WTC11 (cell line): ENCODE data around the gene PDK1. TPM values are rescaled to one million over a fixed set of nuclear protein-coding genes. Genes with fewer than 3 reads are reported as not detected.
"Not testable (repeated sequence)": the region's sequence is repeated elsewhere in the genome, so short reads cannot be mapped to it uniquely, and the experiment has no call there.

Source experiments
- ATAC-seq: fragments of 200-7000 bp; cut with Tn5 transposase; 2 replicates; pipeline ENCODE4 v1.10.0; 2021; ENCODE audit warnings: mild to moderate bottlenecking, moderate library complexity
- CTCF ChIA-PET: fragments of 300-600 bp; sonication (Branson Sonifier 250); formaldehyde crosslinking; loops from one replicate; lab custom pipeline; 2021; ENCODE audit warnings: antibody characterized with exemption; lab: Charles Lee
- POLR2A ChIA-PET: fragments of 350-600 bp; sonication (Branson Sonifier 250); formaldehyde crosslinking; loops from one replicate; lab custom pipeline; 2021; ENCODE audit warnings: antibody characterized with exemption; lab: Charles Lee
- DNase-seq: peaks from one replicate; pipeline ENCODE4 v3.0.0; 2021; ENCODE audit warnings: low spot score
- H3K27ac Mint-ChIP-seq: 2 replicates; pipeline ENCODE4 v1.8.0; 2021; ENCODE audit warnings: mixed read lengths
- H3K27me3 Mint-ChIP-seq: 2 replicates; pipeline ENCODE4 v1.8.0; 2021; ENCODE audit warnings: low read depth, mild to moderate bottlenecking, moderate library complexity, mixed read lengths
- H3K36me3 Mint-ChIP-seq: 2 replicates; pipeline ENCODE4 v1.8.0; 2021; ENCODE audit warnings: mixed read lengths
- H3K4me1 Mint-ChIP-seq: 2 replicates; pipeline ENCODE4 v1.8.0; 2022; ENCODE audit warnings: mixed read lengths
- H3K4me3 Mint-ChIP-seq: 2 replicates; pipeline ENCODE4 v1.8.0; 2021; ENCODE audit warnings: mild to moderate bottlenecking, moderate library complexity, mixed read lengths
- H3K9me3 Mint-ChIP-seq: 2 replicates; pipeline ENCODE4 v1.8.0; 2021; ENCODE audit warnings: mixed read lengths
- CREM ChIP-seq: sonication (generic); formaldehyde crosslinking; IDR thresholded peaks from 2 replicates; pipeline ENCODE4 v1.8.1; 2022; ENCODE audit warnings: mild to moderate bottlenecking, missing genetic modification reagents, moderate library complexity
- EMX1 ChIP-seq: fragments of 250-450 bp; sonication (Bioruptor Pico); IDR thresholded peaks from 2 replicates; pipeline ENCODE4 v1.8.0; 2021; ENCODE audit warnings: mild to moderate bottlenecking
- ESRRA ChIP-seq: sonication (generic); formaldehyde crosslinking; IDR thresholded peaks from 2 replicates; pipeline ENCODE4 v1.8.1; 2022; ENCODE audit warnings: mild to moderate bottlenecking, missing genetic modification reagents, borderline replicate concordance
- ETV6 ChIP-seq: sonication (generic); formaldehyde crosslinking; IDR thresholded peaks from 2 replicates; pipeline ENCODE4 v1.8.1; 2022; ENCODE audit warnings: mild to moderate bottlenecking, missing genetic modification reagents
- GRHL2 ChIP-seq: fragments of 250-450 bp; sonication (Bioruptor Pico); IDR thresholded peaks from 2 replicates; pipeline ENCODE4 v1.8.0; 2022; ENCODE audit warnings: mild to moderate bottlenecking, moderate library complexity; ENCODE audit not compliant: insufficient replicate concordance, severe bottlenecking
- HMGA2 ChIP-seq: fragments of 250-450 bp; sonication (Bioruptor Pico); IDR thresholded peaks from 2 replicates; pipeline ENCODE4 v1.4.0; 2021; ENCODE audit warnings: mild to moderate bottlenecking, moderate library complexity
- JAZF1 ChIP-seq: fragments of 250-450 bp; sonication (Bioruptor Pico); IDR thresholded peaks from 2 replicates; pipeline ENCODE4 v1.9.0; 2021; ENCODE audit warnings: moderate library complexity, mild to moderate bottlenecking, inconsistent platforms
- NFE2L1 ChIP-seq: sonication (generic); formaldehyde crosslinking; IDR thresholded peaks from 2 replicates; pipeline ENCODE4 v1.8.1; 2023; ENCODE audit warnings: missing genetic modification reagents
- ZNF121 ChIP-seq: sonication (generic); formaldehyde crosslinking; IDR thresholded peaks from 2 replicates; pipeline ENCODE4 v1.8.0; 2023; ENCODE audit warnings: missing genetic modification reagents
- ZNF138 ChIP-seq: sonication (generic); formaldehyde crosslinking; conservative IDR thresholded peaks from 2 replicates; pipeline ENCODE4 v1.8.1; 2022; ENCODE audit warnings: mild to moderate bottlenecking, moderate library complexity, missing genetic modification reagents
- ZNF232 ChIP-seq: sonication (generic); formaldehyde crosslinking; IDR thresholded peaks from 2 replicates; pipeline ENCODE4 v1.8.0; 2022; ENCODE audit warnings: mild to moderate bottlenecking, missing genetic modification reagents
- ZNF416 ChIP-seq: fragments of 250-450 bp; sonication (Bioruptor Pico); IDR thresholded peaks from 2 replicates; pipeline ENCODE4 v1.9.0; 2021; ENCODE audit warnings: mild to moderate bottlenecking, inconsistent platforms
- total RNA-seq: library from RNA; stranded (reverse); gene quantifications from 3 replicates; pipeline ENCODE4 v1.2.3, GENCODE V29; 2021
- TF ChIP-seq, protein P1 (sequence below): sonication (generic); formaldehyde crosslinking; IDR thresholded peaks from 2 replicates; pipeline ENCODE4 v1.8.0; 2022; ENCODE audit warnings: mild to moderate bottlenecking, missing genetic modification reagents
- TF ChIP-seq, protein P2 (sequence below): sonication (generic); formaldehyde crosslinking; IDR thresholded peaks from 2 replicates; pipeline ENCODE4 v1.8.1; 2023; ENCODE audit warnings: mild to moderate bottlenecking, moderate library complexity, missing genetic modification reagents
- TF ChIP-seq, protein P3 (sequence below): sonication (generic); formaldehyde crosslinking; conservative IDR thresholded peaks from 2 replicates; pipeline ENCODE4 v1.8.1; 2022; ENCODE audit warnings: mild to moderate bottlenecking, missing genetic modification reagents
- TF ChIP-seq, protein P4 (sequence below): sonication (generic); formaldehyde crosslinking; IDR thresholded peaks from 2 replicates; pipeline ENCODE4 v1.8.0; 2023; ENCODE audit warnings: mild to moderate bottlenecking, missing genetic modification reagents
- TF ChIP-seq, protein P5 (sequence below): sonication (generic); formaldehyde crosslinking; IDR thresholded peaks from 2 replicates; pipeline ENCODE4 v1.8.0; 2023; ENCODE audit warnings: missing genetic modification reagents, mild to moderate bottlenecking, borderline replicate concordance
- TF ChIP-seq, protein P6 (sequence below): sonication (generic); formaldehyde crosslinking; IDR thresholded peaks from 2 replicates; pipeline ENCODE4 v1.8.0; 2022; ENCODE audit warnings: mild to moderate bottlenecking, missing genetic modification reagents
- TF ChIP-seq, protein P7 (sequence below): sonication (generic); formaldehyde crosslinking; IDR thresholded peaks from 2 replicates; pipeline ENCODE4 v1.8.1; 2022; ENCODE audit warnings: mild to moderate bottlenecking, missing genetic modification reagents, moderate library complexity, borderline replicate concordance

Gene PDK1
- total RNA-seq, 1 experiment from 2014 or later: 22.9 TPM

DNA sequence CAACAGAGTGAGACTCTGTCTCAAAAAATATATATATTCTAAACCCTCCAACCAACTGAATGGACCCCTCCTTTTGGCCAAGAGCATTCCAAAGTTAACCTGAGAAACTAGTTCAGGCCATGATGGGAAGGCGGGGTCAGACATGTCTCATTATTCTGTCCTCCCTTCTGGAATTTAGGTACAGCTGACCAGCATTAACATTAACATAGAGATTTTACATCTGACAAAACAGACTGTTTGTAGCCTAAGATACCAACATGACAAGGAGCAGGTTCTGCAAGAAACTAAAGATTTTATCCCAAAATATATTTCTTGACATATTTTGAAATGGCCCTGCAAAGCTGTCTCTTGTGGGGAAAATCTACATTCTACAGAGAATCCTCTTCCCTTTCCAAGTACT is 6.8 kb upstream of the PDK1 start (continued):
- TF ChIP-seq ZNF121 (CRISPR knock-in tag): no peak
- TF ChIP-seq, protein P1, sequence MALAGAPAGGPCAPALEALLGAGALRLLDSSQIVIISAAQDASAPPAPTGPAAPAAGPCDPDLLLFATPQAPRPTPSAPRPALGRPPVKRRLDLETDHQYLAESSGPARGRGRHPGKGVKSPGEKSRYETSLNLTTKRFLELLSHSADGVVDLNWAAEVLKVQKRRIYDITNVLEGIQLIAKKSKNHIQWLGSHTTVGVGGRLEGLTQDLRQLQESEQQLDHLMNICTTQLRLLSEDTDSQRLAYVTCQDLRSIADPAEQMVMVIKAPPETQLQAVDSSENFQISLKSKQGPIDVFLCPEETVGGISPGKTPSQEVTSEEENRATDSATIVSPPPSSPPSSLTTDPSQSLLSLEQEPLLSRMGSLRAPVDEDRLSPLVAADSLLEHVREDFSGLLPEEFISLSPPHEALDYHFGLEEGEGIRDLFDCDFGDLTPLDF (CRISPR knock-in tag): no peak

DNA sequence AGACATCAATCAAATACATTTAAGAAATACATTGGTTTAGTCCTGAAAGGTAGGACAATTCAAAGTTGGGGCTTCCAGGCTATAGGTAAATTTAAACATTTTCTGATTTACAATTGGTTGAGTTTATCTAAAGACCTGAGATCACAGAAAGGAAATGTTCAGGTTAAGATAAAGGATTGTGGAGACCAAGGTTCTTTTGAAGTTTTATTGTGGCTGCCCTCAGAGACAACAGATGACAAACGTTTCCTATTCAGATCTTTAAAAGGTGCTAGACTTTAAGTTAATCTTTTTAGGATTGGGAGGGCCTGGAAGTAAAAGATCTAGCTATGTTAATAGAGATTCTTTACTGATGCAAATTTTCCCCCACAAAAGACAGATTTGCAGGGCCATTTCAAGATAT is 6.1 kb upstream of the PDK1 start:
- Mint-ChIP-seq H3K27ac (peak overlapping the region; percentile 96), H3K4me1 (peaks cover 75% of the 10 kb centered on the region), H3K36me3 (peaks cover 57% of the 10 kb centered on the region), H3K9me3 (peaks cover 33% of the 10 kb centered on the region)
- H3K27me3 Mint-ChIP-seq, POLR2A ChIA-PET, DNase-seq, CTCF ChIA-PET, ATAC-seq, H3K4me3 Mint-ChIP-seq: not testable (repeated sequence)

DNA sequence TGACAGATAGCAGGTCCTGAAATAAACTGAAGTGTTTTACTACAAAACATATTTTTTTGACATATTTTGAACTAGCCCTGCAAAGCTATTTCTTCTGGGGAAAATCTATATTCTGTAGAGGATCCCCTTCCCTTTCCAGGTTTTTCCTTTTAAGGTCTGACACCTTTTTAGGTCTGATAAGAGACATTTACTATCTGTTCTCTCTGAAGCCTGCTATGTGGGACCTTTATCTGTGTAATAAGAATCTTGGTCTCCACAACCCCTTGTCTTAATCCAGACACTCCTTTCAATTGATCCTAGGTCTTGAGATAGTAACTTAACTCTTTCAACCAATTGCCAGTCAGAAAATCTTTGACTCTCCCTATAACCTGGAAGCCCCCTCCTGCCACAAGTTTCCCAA is 5.5 kb upstream of the PDK1 start:
- H3K27me3 Mint-ChIP-seq: peaks cover 6% of the 10 kb centered on the region
- H3K9me3 Mint-ChIP-seq: peaks cover 29% of the 10 kb centered on the region
- peaks cover 80% of the 10 kb centered on the region for H3K4me1 Mint-ChIP-seq
- TF ChIP-seq, protein P2, sequence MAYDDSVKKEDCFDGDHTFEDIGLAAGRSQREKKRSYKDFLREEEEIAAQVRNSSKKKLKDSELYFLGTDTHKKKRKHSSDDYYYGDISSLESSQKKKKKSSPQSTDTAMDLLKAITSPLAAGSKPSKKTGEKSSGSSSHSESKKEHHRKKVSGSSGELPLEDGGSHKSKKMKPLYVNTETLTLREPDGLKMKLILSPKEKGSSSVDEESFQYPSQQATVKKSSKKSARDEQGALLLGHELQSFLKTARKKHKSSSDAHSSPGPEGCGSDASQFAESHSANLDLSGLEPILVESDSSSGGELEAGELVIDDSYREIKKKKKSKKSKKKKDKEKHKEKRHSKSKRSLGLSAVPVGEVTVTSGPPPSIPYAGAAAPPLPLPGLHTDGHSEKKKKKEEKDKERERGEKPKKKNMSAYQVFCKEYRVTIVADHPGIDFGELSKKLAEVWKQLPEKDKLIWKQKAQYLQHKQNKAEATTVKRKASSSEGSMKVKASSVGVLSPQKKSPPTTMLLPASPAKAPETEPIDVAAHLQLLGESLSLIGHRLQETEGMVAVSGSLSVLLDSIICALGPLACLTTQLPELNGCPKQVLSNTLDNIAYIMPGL: no peak
- TF ChIP-seq JAZF1 (CRISPR knock-in tag) (no peak), ZNF138 (CRISPR knock-in tag) (no peak), HMGA2 (no peak), CREM (CRISPR knock-in tag) (no peak), EMX1 (CRISPR knock-in tag) (no peak), ZNF232 (CRISPR knock-in tag) (no peak), ETV6 (CRISPR knock-in tag) (no peak), GRHL2 (CRISPR knock-in tag) (no peak), ZNF121 (CRISPR knock-in tag) (no peak), NFE2L1 (CRISPR knock-in tag) (no peak), ESRRA (CRISPR knock-in tag) (no peak), ZNF416 (CRISPR knock-in tag) (no peak)
- TF ChIP-seq, protein P3, sequence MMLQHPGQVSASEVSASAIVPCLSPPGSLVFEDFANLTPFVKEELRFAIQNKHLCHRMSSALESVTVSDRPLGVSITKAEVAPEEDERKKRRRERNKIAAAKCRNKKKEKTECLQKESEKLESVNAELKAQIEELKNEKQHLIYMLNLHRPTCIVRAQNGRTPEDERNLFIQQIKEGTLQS (CRISPR knock-in tag): no peak
- TF ChIP-seq, protein P4, sequence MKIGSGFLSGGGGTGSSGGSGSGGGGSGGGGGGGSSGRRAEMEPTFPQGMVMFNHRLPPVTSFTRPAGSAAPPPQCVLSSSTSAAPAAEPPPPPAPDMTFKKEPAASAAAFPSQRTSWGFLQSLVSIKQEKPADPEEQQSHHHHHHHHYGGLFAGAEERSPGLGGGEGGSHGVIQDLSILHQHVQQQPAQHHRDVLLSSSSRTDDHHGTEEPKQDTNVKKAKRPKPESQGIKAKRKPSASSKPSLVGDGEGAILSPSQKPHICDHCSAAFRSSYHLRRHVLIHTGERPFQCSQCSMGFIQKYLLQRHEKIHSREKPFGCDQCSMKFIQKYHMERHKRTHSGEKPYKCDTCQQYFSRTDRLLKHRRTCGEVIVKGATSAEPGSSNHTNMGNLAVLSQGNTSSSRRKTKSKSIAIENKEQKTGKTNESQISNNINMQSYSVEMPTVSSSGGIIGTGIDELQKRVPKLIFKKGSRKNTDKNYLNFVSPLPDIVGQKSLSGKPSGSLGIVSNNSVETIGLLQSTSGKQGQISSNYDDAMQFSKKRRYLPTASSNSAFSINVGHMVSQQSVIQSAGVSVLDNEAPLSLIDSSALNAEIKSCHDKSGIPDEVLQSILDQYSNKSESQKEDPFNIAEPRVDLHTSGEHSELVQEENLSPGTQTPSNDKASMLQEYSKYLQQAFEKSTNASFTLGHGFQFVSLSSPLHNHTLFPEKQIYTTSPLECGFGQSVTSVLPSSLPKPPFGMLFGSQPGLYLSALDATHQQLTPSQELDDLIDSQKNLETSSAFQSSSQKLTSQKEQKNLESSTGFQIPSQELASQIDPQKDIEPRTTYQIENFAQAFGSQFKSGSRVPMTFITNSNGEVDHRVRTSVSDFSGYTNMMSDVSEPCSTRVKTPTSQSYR (CRISPR knock-in tag): no peak
- TF ChIP-seq, protein P5, sequence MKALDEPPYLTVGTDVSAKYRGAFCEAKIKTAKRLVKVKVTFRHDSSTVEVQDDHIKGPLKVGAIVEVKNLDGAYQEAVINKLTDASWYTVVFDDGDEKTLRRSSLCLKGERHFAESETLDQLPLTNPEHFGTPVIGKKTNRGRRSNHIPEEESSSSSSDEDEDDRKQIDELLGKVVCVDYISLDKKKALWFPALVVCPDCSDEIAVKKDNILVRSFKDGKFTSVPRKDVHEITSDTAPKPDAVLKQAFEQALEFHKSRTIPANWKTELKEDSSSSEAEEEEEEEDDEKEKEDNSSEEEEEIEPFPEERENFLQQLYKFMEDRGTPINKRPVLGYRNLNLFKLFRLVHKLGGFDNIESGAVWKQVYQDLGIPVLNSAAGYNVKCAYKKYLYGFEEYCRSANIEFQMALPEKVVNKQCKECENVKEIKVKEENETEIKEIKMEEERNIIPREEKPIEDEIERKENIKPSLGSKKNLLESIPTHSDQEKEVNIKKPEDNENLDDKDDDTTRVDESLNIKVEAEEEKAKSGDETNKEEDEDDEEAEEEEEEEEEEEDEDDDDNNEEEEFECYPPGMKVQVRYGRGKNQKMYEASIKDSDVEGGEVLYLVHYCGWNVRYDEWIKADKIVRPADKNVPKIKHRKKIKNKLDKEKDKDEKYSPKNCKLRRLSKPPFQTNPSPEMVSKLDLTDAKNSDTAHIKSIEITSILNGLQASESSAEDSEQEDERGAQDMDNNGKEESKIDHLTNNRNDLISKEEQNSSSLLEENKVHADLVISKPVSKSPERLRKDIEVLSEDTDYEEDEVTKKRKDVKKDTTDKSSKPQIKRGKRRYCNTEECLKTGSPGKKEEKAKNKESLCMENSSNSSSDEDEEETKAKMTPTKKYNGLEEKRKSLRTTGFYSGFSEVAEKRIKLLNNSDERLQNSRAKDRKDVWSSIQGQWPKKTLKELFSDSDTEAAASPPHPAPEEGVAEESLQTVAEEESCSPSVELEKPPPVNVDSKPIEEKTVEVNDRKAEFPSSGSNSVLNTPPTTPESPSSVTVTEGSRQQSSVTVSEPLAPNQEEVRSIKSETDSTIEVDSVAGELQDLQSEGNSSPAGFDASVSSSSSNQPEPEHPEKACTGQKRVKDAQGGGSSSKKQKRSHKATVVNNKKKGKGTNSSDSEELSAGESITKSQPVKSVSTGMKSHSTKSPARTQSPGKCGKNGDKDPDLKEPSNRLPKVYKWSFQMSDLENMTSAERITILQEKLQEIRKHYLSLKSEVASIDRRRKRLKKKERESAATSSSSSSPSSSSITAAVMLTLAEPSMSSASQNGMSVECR (CRISPR knock-in tag): no peak
- TF ChIP-seq, protein P6, sequence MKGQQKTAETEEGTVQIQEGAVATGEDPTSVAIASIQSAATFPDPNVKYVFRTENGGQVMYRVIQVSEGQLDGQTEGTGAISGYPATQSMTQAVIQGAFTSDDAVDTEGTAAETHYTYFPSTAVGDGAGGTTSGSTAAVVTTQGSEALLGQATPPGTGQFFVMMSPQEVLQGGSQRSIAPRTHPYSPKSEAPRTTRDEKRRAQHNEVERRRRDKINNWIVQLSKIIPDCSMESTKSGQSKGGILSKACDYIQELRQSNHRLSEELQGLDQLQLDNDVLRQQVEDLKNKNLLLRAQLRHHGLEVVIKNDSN: no peak
- TF ChIP-seq, protein P7, sequence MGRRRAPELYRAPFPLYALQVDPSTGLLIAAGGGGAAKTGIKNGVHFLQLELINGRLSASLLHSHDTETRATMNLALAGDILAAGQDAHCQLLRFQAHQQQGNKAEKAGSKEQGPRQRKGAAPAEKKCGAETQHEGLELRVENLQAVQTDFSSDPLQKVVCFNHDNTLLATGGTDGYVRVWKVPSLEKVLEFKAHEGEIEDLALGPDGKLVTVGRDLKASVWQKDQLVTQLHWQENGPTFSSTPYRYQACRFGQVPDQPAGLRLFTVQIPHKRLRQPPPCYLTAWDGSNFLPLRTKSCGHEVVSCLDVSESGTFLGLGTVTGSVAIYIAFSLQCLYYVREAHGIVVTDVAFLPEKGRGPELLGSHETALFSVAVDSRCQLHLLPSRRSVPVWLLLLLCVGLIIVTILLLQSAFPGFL: no peak
- TF ChIP-seq, all 79 proteins: peak for 0
- ChIA-PET CTCF (interaction anchor here (3.0 kb wide), 1 partner anchor 124 kb away, joined by 14 read pairs; no protein-coding TSS in a partner anchor), POLR2A (no interaction called here)
- H3K4me3 Mint-ChIP-seq: 0 out of 2 replicates have a peak overlapping the region, but pooled peaks have one; percentile 20
- ATAC-seq: no peak
- H3K36me3 Mint-ChIP-seq: peaks cover 51% of the 10 kb centered on the region
- H3K27ac Mint-ChIP-seq: peak overlapping the region; percentile 99
- no peak for DNase-seq
